Esophagus (tissue), 2 donors: Measurements from ENCODE around the gene BCLAF3. TPM values are rescaled to one million over a fixed set of nuclear protein-coding genes. Genes with fewer than 3 reads are reported as not detected.

Experiments used
- H3K27ac ChIP-seq, 2 donors: one replicate each; pipeline ENCODE4 v1.5.1; 2013; ENCODE audit warnings: low read depth in 2 of 2, mild to moderate bottlenecking in 2 of 2, inconsistent platforms in 1 of 2, low read length in 1 of 2, moderate library complexity in 1 of 2
- H3K27me3 ChIP-seq, 2 donors: one replicate each; pipeline ENCODE4 v1.6.1; 2013; ENCODE audit warnings: low read length in 2 of 2, control low read depth in 1 of 2, mild to moderate bottlenecking in 1 of 2; ENCODE audit not compliant: insufficient read depth in 2 of 2, control insufficient read depth in 1 of 2
- H3K36me3 ChIP-seq, 2 donors: one replicate each; pipeline ENCODE4 v1.6.1; 2013; ENCODE audit warnings: low read length in 1 of 2; ENCODE audit not compliant: control insufficient read depth in 2 of 2, insufficient read depth in 2 of 2
- H3K4me1 ChIP-seq, 2 donors: one replicate each; pipeline ENCODE4 v1.6.1; 2013; ENCODE audit warnings: low read length in 1 of 2; ENCODE audit not compliant: control insufficient read depth in 2 of 2, insufficient read depth in 2 of 2
- H3K4me3 ChIP-seq, 2 donors: one replicate each; pipeline ENCODE4 v1.5.1; 2013; ENCODE audit warnings: low read length in 2 of 2, mild to moderate bottlenecking in 2 of 2, low read depth in 1 of 2, moderate library complexity in 1 of 2
- H3K9me3 ChIP-seq, 2 donors: one replicate each; pipeline ENCODE4 v1.6.1; 2013; ENCODE audit warnings: mild to moderate bottlenecking in 2 of 2, low read depth in 1 of 2, low read length in 1 of 2, moderate library complexity in 1 of 2; ENCODE audit not compliant: control insufficient read depth in 2 of 2, insufficient read depth in 1 of 2
- WGBS, 2 donors: extraction: QIAGEN DNeasy Blood & Tissue Kit; methylation state at CpG; one replicate each; pipeline ENCODE4 v1.1.7; 2013; 5-methylcytosine and 5-hydroxymethylcytosine counted together
- polyA plus RNA-seq, 2 donors: library from polyadenylated mRNA; stranded (reverse); fragments of 200-250 nt; gene quantifications; one replicate each; pipeline ENCODE4 v1.2.3, GENCODE V29; 2013
- donor health status: healthy with polysubstance abuse.
- donor health status: Bipolar disorder and iron deficiency.

BCLAF3 gene
- polyA plus RNA-seq, 2 donors = 1.7 to 3.0 TPM

DNA sequence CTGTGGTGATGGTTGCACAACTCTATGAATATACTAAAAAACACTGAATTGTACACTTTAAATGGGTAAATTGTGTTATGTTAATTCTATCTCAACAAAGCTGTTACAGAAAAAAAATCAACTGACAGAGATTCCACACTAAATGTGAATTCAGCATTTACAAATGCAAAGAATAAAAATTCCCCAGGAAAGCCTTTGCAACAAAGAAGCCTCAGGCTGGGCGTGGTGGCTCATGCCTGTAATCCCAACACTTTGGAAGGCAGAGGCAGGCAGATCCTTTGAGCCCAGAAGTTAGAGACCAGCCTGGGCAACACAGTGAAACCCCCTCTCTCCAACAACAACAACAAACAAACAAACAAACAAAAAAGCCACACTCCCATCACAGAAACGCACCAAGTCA is 8.9 kb downstream of the BCLAF3 start:
- WGBS, 2 donors = 55 to 61% methylated on average over 2 of the region's 2 CpGs

DNA sequence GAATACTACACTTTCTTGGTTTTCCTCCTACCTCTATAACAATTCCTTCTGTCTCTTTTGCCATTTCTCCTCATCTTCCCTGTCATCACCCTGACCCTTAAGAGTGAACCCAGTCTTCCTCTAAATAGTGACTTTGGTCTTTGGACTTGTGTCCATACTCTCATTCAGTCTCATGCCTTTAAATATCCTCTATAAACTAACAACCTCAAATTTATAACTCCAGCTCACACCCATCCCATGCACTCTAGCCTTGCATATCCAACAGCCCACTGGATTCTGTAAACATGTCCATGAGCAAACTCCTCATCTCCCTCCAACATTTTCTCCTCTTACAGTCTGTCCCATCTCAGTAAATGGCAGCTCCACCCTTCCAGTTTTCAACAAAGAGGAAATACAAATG is 15.0 kb downstream of the BCLAF3 start:
- no peaks in the 10 kb centered on the region for H3K36me3 ChIP-seq
- H3K4me3 ChIP-seq = no peak overlapping the region
- H3K27me3 ChIP-seq = no peaks in the 10 kb centered on the region
- no peaks in the 10 kb centered on the region for H3K4me1 ChIP-seq
- no peak overlapping the region for H3K27ac ChIP-seq
- no peaks in the 10 kb centered on the region for H3K9me3 ChIP-seq

More for the DNA sequence above, 8.9 kb downstream of the BCLAF3 start:
- H3K4me1 ChIP-seq = no peaks in the 10 kb centered on the region
- no peak overlapping the region for H3K4me3 ChIP-seq
- no peaks in the 10 kb centered on the region for H3K27me3 ChIP-seq
- no peaks in the 10 kb centered on the region for H3K36me3 ChIP-seq
- H3K9me3 ChIP-seq = no peaks in the 10 kb centered on the region
- no peak overlapping the region for H3K27ac ChIP-seq

DNA sequence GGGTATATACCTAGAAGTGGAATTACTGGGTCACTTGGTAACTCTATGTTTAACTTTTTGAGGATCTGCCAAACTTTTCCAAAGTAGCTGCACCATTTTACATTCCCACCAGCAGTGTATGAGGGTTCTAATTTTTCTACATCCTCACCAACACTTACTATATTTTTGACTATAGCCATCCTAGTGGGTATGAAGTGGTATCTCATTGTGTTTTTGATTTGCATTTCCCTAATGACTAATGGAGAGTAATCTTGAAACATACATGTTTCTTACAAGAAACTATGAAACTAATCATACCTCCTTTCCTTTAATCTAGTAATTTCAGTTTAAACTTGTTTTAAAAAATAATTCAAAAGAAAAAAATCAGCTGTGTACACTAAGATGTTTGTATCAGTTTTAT is 17.9 kb downstream of the BCLAF3 start:
- Histone ChIP-seq H3K27me3 (no peaks in the 10 kb centered on the region), H3K36me3 (no peaks in the 10 kb centered on the region), H3K27ac (no peak overlapping the region), H3K4me3 (no peak overlapping the region), H3K4me1 (no peaks in the 10 kb centered on the region), H3K9me3 (no peaks in the 10 kb centered on the region)

DNA sequence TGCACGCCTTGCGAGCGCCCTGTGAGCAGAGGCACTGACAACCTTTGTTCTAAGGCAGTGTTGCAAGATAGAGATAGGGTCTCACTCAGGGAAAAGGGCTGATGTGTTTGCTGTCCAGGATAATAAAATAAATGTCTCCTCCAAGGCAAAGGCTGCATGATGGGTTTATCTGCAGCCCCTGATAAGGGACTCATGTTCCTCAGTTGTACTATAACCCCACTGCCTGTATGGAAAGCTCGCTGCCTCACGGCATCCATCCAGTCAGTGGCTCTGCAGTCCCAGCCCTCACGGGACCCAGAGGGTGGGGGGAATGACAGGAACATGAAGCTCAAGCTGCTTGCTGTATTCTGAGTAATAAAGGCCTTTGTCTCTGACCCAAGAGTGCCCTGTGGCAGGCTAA is 22.6 kb downstream of the BCLAF3 start:
- WGBS, 2 donors = 84 to 97% methylated on average over 6 of the region's 6 CpGs
- H3K27me3 ChIP-seq = no peaks in the 10 kb centered on the region
- H3K9me3 ChIP-seq = no peaks in the 10 kb centered on the region
- H3K27ac ChIP-seq = no peak overlapping the region
- H3K4me1 ChIP-seq = no peaks in the 10 kb centered on the region
- peaks cover 0 to 2% of the 10 kb centered on the region in 2 donors for H3K36me3 ChIP-seq
- H3K4me3 ChIP-seq = no peak overlapping the region

- H3K27me3 ChIP-seq = no peaks in the 10 kb centered on the region
- H3K36me3 ChIP-seq = peaks cover 0 to 2% of the 10 kb centered on the region in 2 donors
- H3K4me1 ChIP-seq = no peaks in the 10 kb centered on the region
- no peak overlapping the region for H3K27ac ChIP-seq
- no peak overlapping the region for H3K4me3 ChIP-seq
- 75 to 100% methylated on average over 1 of the region's 1 CpG for WGBS, 2 donors
- H3K9me3 ChIP-seq = no peaks in the 10 kb centered on the region
These were observed 24.8 kb downstream of the BCLAF3 start for GRCh38 chrX:19966056-19966455.

DNA sequence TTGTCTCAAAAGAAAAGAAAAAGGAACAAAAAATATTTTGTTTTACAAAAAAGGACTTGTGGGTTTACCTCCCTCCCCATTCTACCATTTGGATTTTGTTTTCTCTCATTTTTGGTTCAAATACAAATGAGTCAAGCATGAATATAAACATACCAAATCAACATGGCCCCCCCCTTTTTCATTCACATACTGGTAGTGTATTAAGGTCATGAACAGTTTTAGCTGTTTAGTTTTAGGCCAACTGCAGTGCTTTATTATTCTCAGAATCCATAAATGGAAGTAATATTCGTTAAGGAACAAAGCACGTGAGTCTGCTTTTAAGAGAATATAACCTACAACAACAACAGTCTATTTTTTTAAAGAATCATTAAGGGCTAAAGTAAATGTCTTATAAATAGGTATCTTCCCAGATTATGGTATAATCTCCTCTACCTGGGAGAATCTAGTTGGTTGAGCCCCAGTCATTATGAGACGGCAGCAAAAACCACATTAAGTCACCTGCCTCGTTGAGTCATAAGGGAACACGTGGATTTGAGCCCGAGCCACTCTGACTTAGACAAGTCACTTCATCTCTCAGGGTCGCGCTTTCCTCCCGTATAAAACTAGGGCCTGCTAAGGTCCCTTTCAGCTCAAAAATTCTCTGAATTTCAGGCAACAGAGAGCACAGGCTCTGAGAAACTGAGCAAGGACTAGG is 26.7 kb downstream of the BCLAF3 start:
- Histone ChIP-seq H3K9me3 (no peaks in the 10 kb centered on the region), H3K4me1 (no peaks in the 10 kb centered on the region), H3K27me3 (no peaks in the 10 kb centered on the region), H3K36me3 (peaks cover 0 to 2% of the 10 kb centered on the region in 2 donors), H3K4me3 (no peak overlapping the region), H3K27ac (no peak overlapping the region)
- WGBS, 2 donors = 68 to 73% methylated on average over 9 of the region's 9 CpGs

GRCh38 chrX:19960913-19961312 is 29.9 kb downstream of the BCLAF3 start:
- no peak overlapping the region for H3K4me3 ChIP-seq
- H3K36me3 ChIP-seq = peaks cover 0 to 2% of the 10 kb centered on the region in 2 donors
- H3K9me3 ChIP-seq = no peaks in the 10 kb centered on the region
- 50 to 88% methylated on average over 1 of the region's 1 CpG for WGBS, 2 donors
- H3K4me1 ChIP-seq = no peaks in the 10 kb centered on the region
- no peaks in the 10 kb centered on the region for H3K27me3 ChIP-seq
- no peak overlapping the region for H3K27ac ChIP-seq

DNA sequence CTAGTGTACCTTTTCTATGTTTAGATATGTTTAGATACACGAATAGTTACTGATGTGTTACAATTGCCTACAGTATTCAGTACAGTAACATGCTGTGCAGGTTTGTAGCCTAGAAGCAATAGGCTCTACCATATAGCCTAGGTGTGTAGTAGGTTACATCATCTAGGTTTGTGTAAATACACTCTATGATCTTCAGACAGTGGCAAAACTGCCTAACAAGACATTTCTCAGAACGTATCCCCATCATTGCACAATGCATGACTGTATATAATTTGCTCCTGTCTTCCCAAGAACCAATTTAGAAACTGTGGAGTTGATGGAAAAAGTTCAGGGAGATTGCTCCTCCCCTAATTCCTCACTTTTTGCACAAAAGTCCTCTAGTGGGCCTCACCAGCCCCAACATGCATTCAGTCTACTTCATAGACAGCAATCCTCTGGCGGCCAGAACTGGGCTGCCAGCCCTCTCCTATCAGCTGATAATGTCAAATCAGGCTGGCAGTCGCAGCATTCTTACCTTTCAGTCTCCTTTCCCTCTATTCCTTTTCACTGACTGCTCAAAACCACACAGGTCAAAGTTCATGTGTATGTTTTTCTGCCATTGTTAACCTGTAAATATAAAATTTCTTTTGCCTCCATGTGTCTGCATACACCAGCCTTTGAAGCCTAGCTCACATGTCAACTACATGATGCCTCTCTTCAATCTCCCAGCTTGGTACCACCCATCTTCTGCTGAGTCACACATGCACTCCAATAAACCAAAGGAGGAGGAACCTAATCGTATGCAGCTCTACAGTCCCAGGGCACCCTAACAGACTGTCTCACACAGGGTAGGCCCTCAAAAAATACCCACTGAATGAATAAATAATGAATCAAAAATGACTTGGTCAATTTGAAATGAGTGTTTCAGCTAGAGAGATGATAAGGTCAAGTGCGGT is 32.0 kb downstream of the BCLAF3 start:
- no peak overlapping the region for H3K27ac ChIP-seq
- H3K4me1 ChIP-seq = no peaks in the 10 kb centered on the region
- H3K36me3 ChIP-seq = no peaks in the 10 kb centered on the region
- H3K9me3 ChIP-seq = no peaks in the 10 kb centered on the region
- no peak overlapping the region for H3K4me3 ChIP-seq
- WGBS, 2 donors = 80 to 90% methylated on average over 6 of the region's 6 CpGs
- peaks cover 0 to 2% of the 10 kb centered on the region in 2 donors for H3K27me3 ChIP-seq

GRCh38 chrX:19956923-19957322 is 33.9 kb downstream of the BCLAF3 start:
- Histone ChIP-seq H3K27me3 (peaks cover 0 to 3% of the 10 kb centered on the region in 2 donors), H3K36me3 (no peaks in the 10 kb centered on the region), H3K4me1 (no peaks in the 10 kb centered on the region), H3K9me3 (no peaks in the 10 kb centered on the region), H3K27ac (no peak overlapping the region), H3K4me3 (no peak overlapping the region)
- WGBS, 2 donors = 82 to 83% methylated on average over 6 of the region's 6 CpGs
